GM03348 (cell line): ENCODE data around the gene SLC7A8.

Source experiments
- DNase-seq: peaks from one replicate; pipeline ENCODE4 v3.0.0; 2012; ENCODE audit warnings: low spot score

The SLC7A8 gene

DNA sequence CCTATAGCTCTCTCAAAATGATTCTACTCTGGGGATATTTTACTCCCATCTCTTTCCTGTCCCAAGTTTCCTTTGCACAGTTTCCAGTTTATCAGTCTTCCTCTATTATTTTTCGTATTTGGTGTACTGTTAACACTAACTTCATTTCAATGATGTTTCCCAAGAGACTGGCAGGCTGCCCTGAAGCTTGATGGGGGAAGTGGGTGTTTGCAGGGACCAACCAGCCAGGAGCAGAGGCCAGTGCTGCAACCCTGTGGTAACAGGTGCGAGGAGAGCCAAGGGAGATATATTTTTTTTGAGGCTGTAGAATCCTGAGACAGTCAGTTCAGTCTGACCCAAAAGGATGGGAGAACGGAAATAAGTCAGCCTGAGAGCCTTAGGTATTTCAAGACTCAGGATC, 52.6 kb downstream of the SLC7A8 start:
- no peak for DNase-seq

DNA sequence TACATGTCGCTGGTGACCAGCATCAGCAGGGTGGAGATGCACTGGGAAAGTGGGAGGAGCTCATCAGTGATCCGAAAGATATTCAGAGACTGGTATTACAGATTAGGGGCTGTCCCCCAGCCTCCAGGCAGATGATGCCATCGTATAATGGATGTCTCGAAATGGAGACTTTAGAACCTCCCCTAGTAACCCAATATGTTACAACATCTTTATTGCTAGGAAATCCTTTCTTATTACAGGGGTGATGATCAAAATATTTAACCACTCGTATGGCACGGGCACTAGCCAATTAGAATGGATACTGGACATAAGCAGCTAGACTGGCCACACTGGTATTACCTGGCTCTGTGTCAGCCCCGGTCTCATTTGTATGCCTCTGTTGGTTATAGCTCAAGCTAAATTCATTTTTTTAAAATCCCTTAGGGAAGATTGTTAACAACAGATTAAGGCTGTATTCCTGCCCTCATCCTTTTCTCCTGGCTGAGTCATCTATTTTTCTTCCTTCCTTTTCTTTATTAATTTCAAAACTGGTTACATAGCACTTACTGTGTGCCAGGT, 53.6 kb downstream of the SLC7A8 start:
- no peak for DNase-seq

DNA sequence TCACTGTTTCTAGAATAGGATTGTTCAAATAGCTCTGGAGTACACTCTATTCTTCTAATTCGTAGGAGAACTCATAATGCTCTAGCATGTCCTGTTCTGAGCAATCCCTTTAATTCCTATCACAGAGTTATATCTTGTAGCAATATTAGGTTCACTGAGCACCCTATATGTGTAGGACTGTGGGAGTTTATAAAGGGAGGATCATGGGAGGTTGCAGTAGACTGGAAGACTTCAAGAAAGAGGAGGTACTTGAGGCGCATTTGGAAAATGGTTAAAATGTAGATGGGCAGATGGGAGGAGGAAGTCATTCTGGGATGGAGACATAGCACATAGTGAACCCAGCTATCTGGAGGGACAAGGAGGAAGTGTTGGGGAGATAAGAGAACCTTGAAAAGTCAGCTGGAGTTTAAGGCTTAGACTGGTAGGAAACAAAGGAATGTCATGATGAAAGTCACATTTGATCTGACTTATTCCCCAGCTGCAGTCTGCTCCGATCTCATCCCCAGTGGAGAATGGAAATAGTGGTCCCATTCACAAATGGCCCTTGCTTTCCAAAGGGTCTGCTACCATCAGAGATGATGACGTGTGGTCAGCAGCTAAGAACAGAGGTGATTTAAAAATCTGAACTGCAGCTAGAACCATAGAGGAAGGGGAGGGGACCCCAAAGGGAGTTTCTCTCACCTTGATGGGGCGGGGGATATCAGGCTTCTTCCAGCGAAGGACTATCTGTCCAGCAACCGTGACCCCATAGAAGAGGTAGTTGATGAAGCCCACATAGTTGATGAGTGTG, 54.3 kb downstream of the SLC7A8 start:
- no peak for DNase-seq

DNA sequence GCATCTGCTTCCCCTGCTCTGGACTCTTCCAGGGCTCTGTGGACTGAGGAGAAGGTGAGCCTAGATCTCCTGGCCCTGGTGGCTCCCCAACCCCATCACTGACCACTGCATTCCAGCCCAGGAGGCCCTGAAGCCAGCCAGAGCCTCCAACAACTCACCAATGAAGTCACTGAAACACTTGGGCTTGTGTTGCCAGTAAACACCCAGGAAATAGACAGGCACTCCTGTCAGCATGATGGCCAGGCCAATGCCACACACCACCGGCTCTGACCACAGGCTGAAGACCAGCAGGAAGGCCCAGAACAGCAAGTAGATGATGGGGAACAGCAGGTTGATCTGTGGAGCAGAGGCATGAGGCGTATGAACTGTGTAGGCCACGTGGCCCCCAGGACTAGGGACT, 55.6 kb downstream of the SLC7A8 start:
- DNase-seq, result no peak

DNA sequence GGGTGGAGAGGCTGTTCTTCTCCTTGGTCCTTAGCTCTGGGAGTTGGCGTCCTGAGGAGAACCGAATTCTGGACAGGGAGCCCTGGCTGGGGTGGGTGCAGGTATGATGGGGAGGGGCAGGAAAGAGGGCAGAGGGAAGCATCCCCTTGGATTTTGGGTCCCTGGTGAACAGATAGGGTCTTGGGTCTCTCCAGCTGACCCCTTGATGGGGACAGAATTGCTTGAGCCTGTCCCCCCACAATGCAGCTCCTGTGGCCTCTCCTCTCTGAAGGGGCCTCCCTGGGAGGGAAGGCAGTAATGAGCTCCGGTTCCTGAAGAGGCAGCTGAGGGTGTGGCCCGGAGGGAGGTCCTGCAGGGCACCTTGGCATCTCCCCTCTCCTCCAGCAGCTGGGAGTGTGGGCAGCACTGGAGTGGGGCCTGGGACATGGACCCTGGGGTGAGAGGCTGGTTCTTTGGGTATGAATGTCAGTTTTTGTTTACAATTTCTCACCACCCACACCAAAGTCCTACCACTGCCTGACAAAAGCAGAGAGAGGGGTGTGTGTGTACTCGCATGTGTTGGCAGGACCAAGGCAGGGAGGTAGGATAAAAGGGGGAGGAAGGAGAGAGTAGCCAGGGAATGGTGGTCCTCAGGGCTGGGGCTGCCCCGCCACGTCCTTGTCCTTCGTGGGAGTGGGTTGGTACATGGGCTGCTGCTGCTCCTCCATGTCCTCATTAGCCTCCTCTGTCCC, 56.7 kb downstream of the SLC7A8 start:
- DNase-seq, result no peak

DNA sequence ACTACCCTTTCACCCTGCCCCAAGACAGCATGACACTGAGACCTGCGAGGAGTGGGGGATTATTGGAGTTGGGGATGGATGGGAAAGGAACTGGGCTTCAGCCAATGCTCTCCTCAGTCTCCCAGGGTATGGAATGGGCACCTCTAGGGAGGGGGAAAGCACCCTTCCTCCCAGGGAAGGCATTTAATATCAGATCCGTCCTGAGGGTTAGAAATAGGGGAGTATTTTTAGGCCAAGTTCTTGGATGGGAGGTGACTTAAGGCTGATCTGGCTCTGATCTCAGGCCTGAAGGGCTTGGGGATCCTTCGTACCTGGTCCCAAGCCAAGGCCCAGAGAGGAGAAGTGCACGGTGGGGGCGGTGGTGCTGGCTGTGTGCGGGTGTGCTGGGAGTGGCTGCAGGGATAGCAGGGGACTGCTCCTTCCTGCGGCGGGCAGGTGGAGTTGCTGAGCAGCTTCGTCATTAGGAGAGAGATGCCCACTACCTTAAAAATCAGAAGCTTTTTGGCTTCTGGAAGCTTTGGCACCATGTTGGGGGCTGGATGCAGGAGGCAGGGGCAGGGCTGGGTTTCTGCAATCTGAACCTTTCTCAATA, 57.4 kb downstream of the SLC7A8 start:
- no peak for DNase-seq

DNA sequence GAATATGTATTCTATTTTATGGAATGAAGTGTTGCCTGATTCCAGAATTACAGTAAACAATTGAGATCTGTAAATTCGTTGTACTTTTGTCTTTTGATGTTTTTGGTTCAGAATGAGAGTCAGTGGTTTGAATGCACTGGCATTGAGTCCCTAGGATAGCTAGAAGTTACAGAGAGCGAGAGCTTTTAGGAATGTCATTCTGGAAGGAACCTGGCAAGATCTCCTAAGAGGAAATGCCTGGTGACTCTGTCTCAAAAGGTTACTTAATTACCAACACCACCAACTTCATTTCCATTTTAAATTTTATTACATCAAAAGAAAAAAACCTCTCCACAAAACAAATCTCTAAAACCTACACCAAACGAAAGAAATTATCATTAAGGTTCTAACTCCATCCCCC, 58.4 kb downstream of the SLC7A8 start:
- peak; percentile 60 for DNase-seq

DNA sequence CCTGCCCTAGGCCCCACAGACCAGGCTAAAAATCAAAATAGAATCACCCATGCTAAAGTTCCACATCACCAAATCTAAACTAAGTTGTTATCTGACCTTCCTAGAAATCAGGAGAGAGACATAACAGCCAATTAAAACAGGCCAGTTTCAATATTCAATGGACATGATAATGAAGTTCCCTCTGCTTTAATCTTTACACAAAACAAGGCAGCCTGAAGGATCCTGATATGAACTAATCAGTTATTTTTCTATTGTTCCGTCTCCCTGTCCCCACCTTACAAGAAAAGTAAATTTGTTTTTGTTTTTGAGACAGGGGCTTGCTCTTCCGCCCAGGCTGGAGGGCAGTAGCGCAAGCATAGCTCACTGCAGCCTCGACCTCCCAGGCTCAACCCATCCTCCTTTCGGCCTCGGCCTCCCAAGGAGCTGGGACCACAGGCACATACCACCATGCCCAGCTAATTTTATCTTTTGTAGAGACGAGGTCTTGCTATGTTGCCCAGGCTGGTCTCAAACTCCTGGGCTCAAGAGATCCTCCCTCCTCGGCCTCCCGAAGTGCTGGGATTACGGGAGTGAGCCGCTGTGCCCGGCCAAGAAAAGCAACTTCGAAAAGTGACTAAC, 59.0 kb downstream of the SLC7A8 start:
- no peak for DNase-seq

DNA sequence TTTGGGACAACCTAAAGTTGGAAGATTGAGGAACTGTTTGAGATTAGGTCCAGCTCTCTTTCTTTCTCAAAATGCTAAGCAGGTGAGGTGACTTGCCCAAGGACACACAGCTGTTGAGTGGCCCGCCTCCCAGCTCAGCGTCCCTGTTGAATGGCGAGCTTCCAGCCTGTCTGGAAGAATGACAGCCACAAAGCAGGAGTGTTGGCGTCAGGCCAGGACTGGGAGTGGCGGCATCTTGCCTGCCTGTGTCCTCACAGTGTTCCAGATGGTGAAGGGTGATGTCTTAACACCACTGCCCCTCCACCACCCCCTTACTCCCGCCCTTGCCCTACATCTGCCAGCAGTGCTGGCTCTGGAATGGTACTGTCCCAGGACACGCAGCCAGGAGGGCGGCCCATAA, 60.0 kb downstream of the SLC7A8 start:
- DNase-seq, result peak; percentile 52

DNA sequence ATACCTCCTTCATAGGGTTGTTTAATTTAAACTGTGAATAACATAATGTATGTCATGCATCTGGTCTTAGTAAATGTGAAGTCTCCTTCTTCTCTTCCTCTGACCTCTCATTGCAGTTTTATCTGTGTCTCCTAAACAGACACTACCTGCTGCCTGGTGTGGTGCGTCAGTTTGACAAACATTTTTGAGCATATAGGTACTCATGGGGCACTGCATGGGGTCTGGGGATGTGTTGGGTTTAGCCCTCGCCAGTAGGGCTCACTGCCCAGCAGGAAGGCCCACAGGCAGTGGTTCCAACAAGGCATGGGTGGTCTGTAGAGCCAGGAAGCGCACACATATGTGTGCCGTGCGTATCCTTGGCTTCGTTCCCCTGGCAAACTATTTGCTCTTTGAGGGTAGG, 61.4 kb downstream of the SLC7A8 start:
- no peak for DNase-seq

DNA sequence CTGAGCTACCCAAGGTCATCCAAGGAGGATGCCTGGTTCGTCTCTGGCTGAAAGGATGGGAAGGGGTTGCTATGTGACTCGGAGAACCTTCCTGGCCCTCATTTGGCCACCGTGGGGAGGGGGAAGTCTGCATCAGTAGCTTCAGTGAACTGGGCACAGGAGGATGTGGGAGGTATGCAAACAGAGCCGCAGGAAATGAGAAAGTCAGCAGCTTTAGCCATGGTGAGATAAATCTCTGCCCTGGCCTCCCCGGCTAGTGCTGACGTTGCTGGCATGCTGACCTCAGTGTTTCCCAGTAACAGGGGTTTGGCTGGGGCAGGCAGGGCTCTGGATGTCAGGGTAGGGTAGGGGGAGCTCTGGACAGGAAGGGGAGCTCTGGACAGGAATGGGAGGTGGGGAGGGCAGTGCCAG, 62.1 kb downstream of the SLC7A8 start:
- peak; percentile 66 for DNase-seq

DNA sequence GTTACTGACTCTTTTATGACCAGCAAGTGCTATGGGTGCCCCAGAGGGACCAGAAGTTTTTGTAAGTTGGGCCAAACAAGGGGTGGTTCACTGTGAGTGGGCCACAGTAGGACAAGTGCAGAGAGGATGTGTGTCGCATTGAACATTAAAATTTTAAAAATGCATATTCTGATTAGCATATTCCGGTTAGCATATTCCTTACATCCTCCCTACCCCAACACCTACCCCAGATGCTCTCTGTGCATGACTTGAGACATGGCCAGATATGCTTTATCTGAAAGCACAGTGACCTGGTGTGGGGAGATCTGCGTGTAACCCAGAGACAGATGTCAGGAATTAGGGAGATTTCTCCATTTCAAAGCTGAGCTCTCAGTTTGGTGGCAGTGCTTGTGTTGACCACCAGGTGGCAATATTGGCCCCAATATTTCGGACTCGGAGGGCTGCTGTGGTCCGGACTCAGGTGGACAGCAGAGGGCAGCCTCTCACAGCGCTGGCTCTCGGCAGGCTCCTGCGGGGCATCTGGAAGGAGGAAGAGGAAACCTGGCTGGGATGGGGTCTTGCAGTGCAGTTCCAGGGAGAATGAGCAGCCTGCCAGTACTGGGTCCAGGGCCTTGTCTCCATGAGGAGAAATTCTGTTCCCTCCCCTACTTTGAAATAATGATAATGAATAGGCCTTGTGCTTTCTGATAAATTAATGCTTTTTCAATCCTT, 62.8 kb downstream of the SLC7A8 start:
- DNase-seq, result peak; percentile 92

DNA sequence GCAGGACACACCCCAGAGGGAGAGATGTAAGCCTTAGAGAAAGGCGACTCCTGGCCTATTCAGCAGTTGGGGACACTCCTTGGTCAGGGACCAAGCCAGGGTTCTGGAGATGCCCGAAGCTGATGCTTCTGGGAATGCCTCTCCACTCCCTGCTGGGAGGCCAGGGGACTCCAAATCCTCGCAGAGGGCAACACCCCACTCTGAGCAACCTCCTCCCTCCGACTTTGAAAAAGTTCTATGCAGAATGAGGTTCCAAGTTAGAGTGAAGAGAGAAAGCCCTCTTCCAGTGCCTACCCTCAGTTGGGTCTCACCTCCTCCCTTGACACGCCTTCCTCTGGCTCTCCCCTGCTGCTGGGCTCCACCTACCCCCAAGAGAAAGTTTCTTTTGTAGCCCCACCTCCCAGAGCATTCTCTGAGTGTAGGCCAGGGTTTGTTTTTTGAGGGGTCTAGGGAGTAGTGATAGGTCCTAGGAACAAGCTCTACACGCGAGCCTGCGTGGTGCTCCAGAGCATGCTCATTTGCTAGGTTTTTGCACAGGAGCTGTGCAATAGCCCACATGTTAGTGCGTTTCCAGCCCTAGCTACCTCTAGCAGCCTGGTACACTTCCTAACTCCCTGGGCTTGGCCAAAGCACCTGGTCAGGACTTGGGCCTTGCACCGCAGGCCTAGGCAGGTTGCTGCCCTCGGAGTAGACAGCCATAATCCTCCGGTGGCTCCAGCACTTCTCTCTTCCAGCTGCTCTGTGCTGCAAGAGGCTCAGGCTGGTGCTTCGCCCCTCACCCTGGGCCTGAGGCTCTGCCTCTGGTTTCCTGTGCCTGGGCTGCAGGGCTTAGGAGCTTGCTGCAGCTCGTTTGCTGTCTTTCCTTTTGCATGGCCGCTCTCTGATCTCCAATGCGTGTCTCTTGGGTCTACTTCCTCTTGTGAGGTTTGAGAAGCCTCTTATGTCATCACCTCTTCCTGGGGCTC, 63.8 kb downstream of the SLC7A8 start:
- DNase-seq, result no peak

DNA sequence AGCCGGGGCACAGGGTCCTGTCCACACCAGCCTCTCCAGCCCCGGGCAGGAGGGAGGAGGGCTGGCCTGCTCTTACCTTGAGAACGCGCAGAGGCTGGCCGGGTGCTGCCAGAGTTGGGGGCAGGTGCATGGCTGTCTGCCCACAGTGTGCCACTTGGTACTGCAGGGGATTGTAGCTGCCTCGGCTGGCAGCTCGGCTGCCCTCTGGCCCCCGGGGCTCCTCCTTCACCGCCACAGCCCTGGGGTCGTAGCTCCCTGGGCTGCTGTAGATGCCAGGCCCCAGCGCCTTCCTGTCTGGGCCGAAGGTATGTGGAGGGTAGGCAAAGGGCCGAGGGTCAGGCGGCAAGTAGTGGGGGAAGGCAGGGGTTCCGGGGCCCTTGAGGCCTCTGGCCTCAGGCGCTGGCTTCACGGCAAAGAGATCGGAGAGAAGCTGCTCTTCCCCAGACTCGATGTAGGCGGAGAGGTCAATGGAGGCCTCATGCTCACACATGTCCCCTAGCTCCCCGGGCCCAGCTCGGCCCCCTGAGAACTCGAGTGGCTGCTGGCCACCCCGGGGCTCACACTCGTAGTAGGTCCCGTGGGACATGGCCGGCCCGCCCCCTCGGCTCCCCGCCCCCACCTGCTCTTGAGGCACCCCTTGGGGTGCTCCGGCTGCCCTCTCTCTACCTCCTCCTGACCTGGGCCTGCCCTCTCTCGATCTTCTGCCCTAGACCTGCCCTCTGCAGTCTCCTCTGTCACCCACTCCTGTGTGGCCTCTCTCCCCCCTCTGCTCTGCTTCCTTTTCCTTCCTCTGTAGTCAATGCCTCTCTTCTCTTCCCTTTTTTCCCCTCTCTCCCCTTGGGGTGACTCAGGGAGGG, 64.7 kb downstream of the SLC7A8 start, which contains the start of gene CEBPE:
Gene CEBPE (minus strand): TSS at position 750 of the 857 bp plus-strand sequence. CDS start 164 bp downstream, at position 586.
- DNase-seq, result no peak

DNA sequence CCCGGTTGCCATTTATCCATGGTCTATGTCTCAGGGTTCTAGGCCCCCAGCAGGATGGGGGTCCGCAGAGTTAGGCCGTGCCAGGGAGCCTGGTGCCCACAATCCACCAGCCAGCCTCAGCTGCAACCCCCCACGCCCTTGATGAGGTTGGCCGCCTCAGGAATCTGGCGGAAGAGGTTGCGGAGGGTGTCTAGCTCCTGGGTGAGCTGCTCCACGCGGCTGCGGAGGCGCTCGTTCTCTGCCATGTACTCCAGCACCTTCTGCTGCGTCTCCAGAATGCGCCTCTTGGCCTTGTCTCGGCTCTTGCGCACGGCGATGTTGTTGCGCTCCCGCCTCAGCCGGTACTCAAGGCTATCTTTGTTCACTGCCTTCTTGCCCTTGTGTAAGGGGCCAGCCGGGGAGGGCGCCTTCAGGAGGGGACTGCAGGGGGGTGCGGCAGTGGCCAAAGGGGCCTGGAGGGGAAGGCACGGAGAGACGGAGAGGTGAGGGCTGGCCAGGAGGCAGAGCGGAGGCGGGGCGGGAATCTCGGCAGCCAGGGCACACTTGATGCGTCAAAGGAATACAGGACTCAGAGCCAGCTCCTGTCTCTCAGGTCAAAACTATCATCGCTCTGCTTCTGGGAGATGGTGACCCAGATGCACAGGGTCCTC, 66.0 kb downstream of the SLC7A8 start:
- DNase-seq, result no peak

DNA sequence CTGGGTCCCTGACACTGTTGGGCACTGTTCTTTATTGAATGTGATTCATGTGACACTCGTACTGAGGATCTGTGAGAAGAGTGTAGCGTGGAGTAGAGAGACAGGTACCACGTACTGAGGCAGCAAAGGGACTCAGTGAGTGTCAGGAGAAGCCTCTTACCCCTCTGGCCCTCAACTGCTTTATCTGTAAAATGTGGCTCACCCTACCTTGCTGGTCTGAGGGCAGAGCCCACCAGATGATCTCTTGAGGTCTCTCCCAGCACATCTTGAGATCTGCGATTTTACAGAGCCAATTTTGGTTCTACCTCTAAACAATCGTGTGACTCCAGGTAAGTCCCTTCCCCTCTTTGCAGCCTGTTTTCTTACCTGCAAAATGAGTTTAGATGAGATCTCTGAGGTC, 67.5 kb downstream of the SLC7A8 start:
- DNase-seq, result no peak

DNA sequence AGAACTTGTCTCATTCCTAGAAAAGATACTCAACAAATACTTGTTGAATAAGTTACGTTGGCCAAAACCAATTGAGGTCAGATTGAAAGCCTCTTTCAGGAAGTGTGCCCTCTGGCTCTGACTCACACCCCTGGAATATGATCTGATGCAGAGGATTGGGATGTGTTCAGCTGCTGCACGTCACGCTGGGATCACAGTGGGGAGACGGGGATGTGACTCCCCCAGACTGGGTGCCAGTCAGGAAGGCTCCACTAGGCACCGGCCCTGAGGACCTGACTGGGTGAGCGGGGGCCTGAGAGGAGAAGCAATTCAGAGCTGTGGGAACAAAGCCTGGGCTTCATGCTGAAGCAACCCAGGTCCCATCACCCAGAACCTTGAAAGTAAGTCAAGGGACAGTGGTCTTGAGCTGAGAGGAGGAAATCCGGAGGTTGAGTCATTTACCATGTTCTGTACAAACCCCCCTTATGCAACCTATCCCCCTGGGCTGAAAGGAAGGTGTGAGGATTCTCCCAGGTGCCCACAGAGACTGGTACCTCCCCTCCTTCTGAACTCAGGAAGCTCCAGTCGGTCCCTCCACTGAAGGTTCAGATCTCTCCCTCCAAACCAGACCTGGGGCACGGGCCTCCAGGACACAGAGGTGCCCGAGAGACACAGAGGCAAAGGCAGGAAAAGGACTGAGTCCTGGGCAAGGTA, 68.3 kb downstream of the SLC7A8 start:
- DNase-seq, result peak; percentile 94

DNA sequence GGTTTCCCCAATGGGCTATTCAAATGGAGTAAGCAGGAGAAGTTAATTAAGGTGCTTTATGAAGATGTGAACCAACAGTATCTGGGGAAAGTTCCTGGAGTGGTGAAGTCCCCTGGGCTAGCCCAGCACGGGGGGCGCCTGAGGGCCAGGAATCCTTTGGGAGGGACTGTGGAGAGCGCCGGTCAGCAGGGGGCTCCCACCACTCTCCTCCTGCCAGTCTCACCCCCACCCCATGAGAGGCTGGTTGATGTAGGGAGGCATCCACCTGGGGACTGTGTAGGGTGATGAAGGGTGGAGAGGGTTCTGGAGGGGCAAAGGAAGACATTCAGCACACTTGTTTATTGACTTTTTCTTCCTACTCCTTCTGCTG, 68.8 kb downstream of the SLC7A8 start:
- no peak for DNase-seq

DNA sequence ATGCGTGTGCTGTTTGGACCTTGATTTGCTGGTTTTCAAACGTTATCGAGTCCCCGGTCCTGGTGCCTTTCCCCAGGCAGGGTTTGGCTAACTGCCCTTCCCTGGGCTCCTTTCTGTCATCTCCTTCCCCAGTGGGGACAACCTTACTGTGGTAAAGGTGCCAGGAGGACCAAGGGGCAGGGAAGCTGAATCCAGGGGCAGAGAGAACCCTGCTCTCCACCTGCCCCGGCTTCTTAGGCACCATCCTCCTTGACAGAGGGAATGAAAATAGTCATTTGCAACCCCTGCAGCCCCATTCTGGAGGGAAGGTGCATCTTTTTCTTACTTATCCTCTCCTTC, 69.4 kb downstream of the SLC7A8 start:
- DNase-seq, result no peak
